ENCODE measurements around the gene COL8A1.

COL8A1 gene

GRCh38 chr3:99686469-99686868 lies 48.1 kb downstream of the COL8A1 start:
- no peaks in the 10 kb centered on the region for H3K36me3 ChIP-seq (ENCODE audit: low read length)
- no peak overlapping the region for H2AFZ ChIP-seq (ENCODE audit: low read depth, low read length, severe bottlenecking)
- no peak overlapping the region for H3K9ac ChIP-seq (ENCODE audit: low read length)
- H3K27me3 ChIP-seq (ENCODE audit: low read length): no peaks in the 10 kb centered on the region
- no peak overlapping the region for H3K27ac ChIP-seq (ENCODE audit: low read depth, low read length)
- no peaks in the 10 kb centered on the region for H4K20me1 ChIP-seq (ENCODE audit: low read depth, low read length)
- no peak for TF ChIP-seq EZH2phosphoT487 (conservative IDR thresholded peaks at IDR 0.05; ENCODE audit: low read length)
- TF ChIP-seq CTCF (IDR thresholded peaks at IDR 0.05; ENCODE audit: insufficient read depth, low read length, poor library complexity, severe bottlenecking): no peak
- H3K9me2 ChIP-seq (replicated peaks; ENCODE audit: insufficient read depth, low read length): no peaks in the 10 kb centered on the region
- H3K79me2 ChIP-seq (ENCODE audit: insufficient read depth, low read length): no peaks in the 10 kb centered on the region
- no peak overlapping the region for H3K4me3 ChIP-seq (ENCODE audit: insufficient read depth, low read length, poor library complexity, severe bottlenecking)
- H3F3A ChIP-seq (ENCODE audit: insufficient read depth): no peaks in the 10 kb centered on the region
- H3K9me3 ChIP-seq (ENCODE audit: insufficient read depth, low read length): no peaks in the 10 kb centered on the region
- H3K4me2 ChIP-seq (ENCODE audit: low read depth, low read length, poor library complexity, severe bottlenecking): no peak overlapping the region

- H3K79me2 ChIP-seq (ENCODE audit: insufficient read depth, low read length): no peaks in the 10 kb centered on the region
- H3K9me3 ChIP-seq (ENCODE audit: insufficient read depth, low read length): no peaks in the 10 kb centered on the region
- no peaks in the 10 kb centered on the region for H3F3A ChIP-seq (ENCODE audit: insufficient read depth)
- no peaks in the 10 kb centered on the region for H3K9me2 ChIP-seq (replicated peaks; ENCODE audit: insufficient read depth, low read length)
- no peak overlapping the region for H3K4me2 ChIP-seq (ENCODE audit: low read depth, low read length, poor library complexity, severe bottlenecking)
- TF ChIP-seq CTCF (IDR thresholded peaks at IDR 0.05; ENCODE audit: insufficient read depth, low read length, poor library complexity, severe bottlenecking) (peak; percentile 65), EZH2phosphoT487 (conservative IDR thresholded peaks at IDR 0.05; ENCODE audit: low read length) (no peak)
- H3K9ac ChIP-seq (ENCODE audit: low read length): no peak overlapping the region
- no peak overlapping the region for H2AFZ ChIP-seq (ENCODE audit: low read depth, low read length, severe bottlenecking)
- no peaks in the 10 kb centered on the region for H3K36me3 ChIP-seq (ENCODE audit: low read length)
- H3K27ac ChIP-seq (ENCODE audit: low read depth, low read length): no peak overlapping the region
- no peak overlapping the region for H3K4me3 ChIP-seq (ENCODE audit: insufficient read depth, low read length, poor library complexity, severe bottlenecking)
- no peaks in the 10 kb centered on the region for H3K27me3 ChIP-seq (ENCODE audit: low read length)
- H4K20me1 ChIP-seq (ENCODE audit: low read depth, low read length): no peaks in the 10 kb centered on the region
These were observed 48.7 kb downstream of the COL8A1 start for GRCh38 chr3:99686955-99687612.

GRCh38 chr3:99690761-99691369 lies 52.5 kb downstream of the COL8A1 start:
- Histone ChIP-seq H3K9me3 (ENCODE audit: insufficient read depth, low read length) (no peaks in the 10 kb centered on the region), H3K79me2 (ENCODE audit: insufficient read depth, low read length) (no peaks in the 10 kb centered on the region), H3K9me2 (replicated peaks; ENCODE audit: insufficient read depth, low read length) (no peaks in the 10 kb centered on the region), H4K20me1 (ENCODE audit: low read depth, low read length) (no peaks in the 10 kb centered on the region), H3K9ac (ENCODE audit: low read length) (no peak overlapping the region), H2AFZ (ENCODE audit: low read depth, low read length, severe bottlenecking) (no peak overlapping the region), H3K4me3 (ENCODE audit: insufficient read depth, low read length, poor library complexity, severe bottlenecking) (no peak overlapping the region), H3K36me3 (ENCODE audit: low read length) (no peaks in the 10 kb centered on the region), H3K27ac (ENCODE audit: low read depth, low read length) (no peak overlapping the region), H3F3A (ENCODE audit: insufficient read depth) (no peaks in the 10 kb centered on the region), H3K4me2 (ENCODE audit: low read depth, low read length, poor library complexity, severe bottlenecking) (no peak overlapping the region), H3K27me3 (ENCODE audit: low read length) (no peaks in the 10 kb centered on the region)
- TF ChIP-seq EZH2phosphoT487 (conservative IDR thresholded peaks at IDR 0.05; ENCODE audit: low read length): no peak
- TF ChIP-seq CTCF (IDR thresholded peaks at IDR 0.05; ENCODE audit: insufficient read depth, low read length, poor library complexity, severe bottlenecking): no peak

Data from SU-DHL-6 (cell line).